ENCODE measurements around the gene MAPT.

MAPT gene

GRCh38 chr17:45967378-45967777 is 73.0 kb downstream of the MAPT start:
- FAIRE-seq (no peak), DNase-seq (ENCODE audit: insufficient read length, low spot score) (no peak)

GRCh38 chr17:45968732-45969131 is 74.4 kb downstream of the MAPT start:
- no peak for DNase-seq (ENCODE audit: insufficient read length, low spot score)
- FAIRE-seq, result no peak

- DNase-seq (ENCODE audit: insufficient read length, low spot score) (no peak), FAIRE-seq (no peak)
Measured at GRCh38 chr17:45969726-45970125, 75.4 kb downstream of the MAPT start.

- FAIRE-seq, result no peak
Measured at GRCh38 chr17:45970659-45971058, 76.3 kb downstream of the MAPT start.

GRCh38 chr17:45971698-45972141 is 77.4 kb downstream of the MAPT start:
- FAIRE-seq (no peak), DNase-seq (ENCODE audit: insufficient read length, low spot score) (no peak)

More at GRCh38 chr17:45970659-45971058, 76.3 kb downstream of the MAPT start:
- DNase-seq (ENCODE audit: insufficient read length, low spot score), result no peak

- no peak for DNase-seq (ENCODE audit: insufficient read length, low spot score)
- FAIRE-seq, result no peak
Measured at GRCh38 chr17:45972531-45972930, 78.2 kb downstream of the MAPT start.

GRCh38 chr17:45973099-45973780 is 78.9 kb downstream of the MAPT start:
- DNase-seq (ENCODE audit: insufficient read length, low spot score) (no peak), FAIRE-seq (no peak)

GRCh38 chr17:45973946-45974859 is 79.8 kb downstream of the MAPT start:
- DNase-seq (ENCODE audit: insufficient read length, low spot score) (no peak), FAIRE-seq (no peak)

- DNase-seq (ENCODE audit: insufficient read length, low spot score), result no peak
- FAIRE-seq, result no peak
Measured at GRCh38 chr17:45974916-45975630, 80.7 kb downstream of the MAPT start.

GRCh38 chr17:45975640-45976295 is 81.4 kb downstream of the MAPT start:
- DNase-seq (ENCODE audit: insufficient read length, low spot score), result no peak
- no peak for FAIRE-seq

GRCh38 chr17:45976391-45976754 is 82.0 kb downstream of the MAPT start:
- no peak for FAIRE-seq
- DNase-seq (ENCODE audit: insufficient read length, low spot score), result no peak

- DNase-seq (ENCODE audit: insufficient read length, low spot score), result no peak
- no peak for FAIRE-seq
Measured at GRCh38 chr17:45976755-45977505, 82.6 kb downstream of the MAPT start.

GRCh38 chr17:45977506-45977824 is 83.1 kb downstream of the MAPT start:
- no peak for FAIRE-seq

GRCh38 chr17:45977976-45978626 is 83.7 kb downstream of the MAPT start:
- no peak for DNase-seq (ENCODE audit: insufficient read length, low spot score)
- FAIRE-seq, result no peak

More at GRCh38 chr17:45977506-45977824, 83.1 kb downstream of the MAPT start:
- DNase-seq (ENCODE audit: insufficient read length, low spot score), result no peak

GRCh38 chr17:45979137-45979536 is 84.8 kb downstream of the MAPT start:
- DNase-seq (ENCODE audit: insufficient read length, low spot score), result no peak
- FAIRE-seq, result no peak

- DNase-seq (ENCODE audit: insufficient read length, low spot score) (no peak), FAIRE-seq (no peak)
Measured at GRCh38 chr17:45980855-45981254, 86.5 kb downstream of the MAPT start.

GRCh38 chr17:45981306-45981705 is 87.0 kb downstream of the MAPT start:
- FAIRE-seq (no peak), DNase-seq (ENCODE audit: insufficient read length, low spot score) (no peak)

GRCh38 chr17:45982791-45983613 is 88.6 kb downstream of the MAPT start:
- FAIRE-seq, result no peak
- no peak for DNase-seq (ENCODE audit: insufficient read length, low spot score)

Measured in GM19239 (cell line).